HepG2 (cell line): ENCODE results near the gene TMED9. TPM values are rescaled to one million over a fixed set of nuclear protein-coding genes. Genes with fewer than 3 reads are reported as not detected.
A peak's percentile ranks its signal among the peaks of the same experiment; 100 is the strongest.

Experiments
- GLMP ChIP-seq: sonication (generic); formaldehyde crosslinking; IDR thresholded peaks from 2 replicates; pipeline ENCODE4 v1.9.0; 2021; ENCODE audit warnings: missing genetic modification reagents, mild to moderate bottlenecking, borderline replicate concordance
- MAF1 ChIP-seq: sonication (generic); formaldehyde crosslinking; IDR thresholded peaks from 2 replicates; pipeline ENCODE4 v1.5.0; 2020; ENCODE audit warnings: missing genetic modification reagents, borderline replicate concordance
- RFXAP ChIP-seq: sonication (generic); formaldehyde crosslinking; IDR thresholded peaks from 2 replicates; pipeline ENCODE4 v1.4.0; 2020; ENCODE audit warnings: missing genetic modification reagents, borderline replicate concordance
- SNAPC4 ChIP-seq: sonication (generic); formaldehyde crosslinking; IDR thresholded peaks from 2 replicates; pipeline ENCODE4 v1.4.0; 2020; ENCODE audit warnings: mild to moderate bottlenecking, missing genetic modification reagents
- ZNF512 ChIP-seq: sonication (generic); formaldehyde crosslinking; IDR thresholded peaks from 2 replicates; pipeline ENCODE4 v1.4.0; 2020; ENCODE audit warnings: mild to moderate bottlenecking, missing genetic modification reagents
- ZNF646 ChIP-seq: sonication (generic); formaldehyde crosslinking; IDR thresholded peaks from 2 replicates; pipeline ENCODE4 v1.9.0; 2021; ENCODE audit warnings: mild to moderate bottlenecking, missing genetic modification reagents
- polyA plus RNA-seq, 8 experiments: library from polyadenylated mRNA; depleted of rRNA in 3 of 8; stranded (reverse) in 7 of 8; unstranded in 1 of 8; fragments of >200 nt; fragmentation: Illumina TruSeq in 4 of 8; extraction: Trizol in 4 of 8; gene quantifications; 2 replicates each; pipeline versions ENCODE4 v1.2.1 to v1.2.3, GENCODE V29; 2011 to 2016; ENCODE audit warnings: low read depth in 4 of 8, missing spikeins in 1 of 8, mixed read lengths in 1 of 8; ENCODE audit not compliant: insufficient read depth in 1 of 8
- total RNA-seq, 5 experiments: library from RNA; depleted of rRNA; stranded (reverse); fragments of >200 nt; fragmentation: Illumina TruSeq; extraction: Trizol; gene quantifications; 2 replicates each; pipeline ENCODE4 v1.2.3, GENCODE V29; 2016; ENCODE audit warnings: low read depth in 1 of 5

TMED9 gene
- total and polyA plus RNA-seq, 2 of the 13 experiments (the other 11 are each of a cell fraction or from before 2014, with no cell fraction given): 161 to 350 TPM

- no peak for TF ChIP-seq ZNF512
- TF ChIP-seq GLMP (CRISPR knock-in tag): no peak
- no peak for TF ChIP-seq ZNF646 (CRISPR knock-in tag)
- TF ChIP-seq RFXAP (CRISPR knock-in tag): peak; percentile 63; the same call in 1 of the 2 replicates
- no peak; the same call in 1 of the 2 replicates for TF ChIP-seq MAF1 (CRISPR knock-in tag)
- no peak for TF ChIP-seq SNAPC4
Measured at GRCh38 chr5:177599731-177600507, 7.9 kb downstream of the TMED9 start, which contains the start of gene B4GALT7 (continued).
